HCT116 (cell line): Measurements from ENCODE around the gene FAM53A. TPM values are rescaled to one million over a fixed set of nuclear protein-coding genes. Genes with fewer than 3 reads are reported as not detected.

ENCODE experiments used
- ATAC-seq: fragments of 200-7000 bp; cut with Tn5 transposase; 2 replicates; pipeline ENCODE4 v1.9.1; 2020; ENCODE audit warnings: mild to moderate bottlenecking, moderate library complexity
- BruUV-seq: library from RNA; stranded (reverse); fragments of 400-500 nt; replicated peaks from 2 replicates; lab custom pipeline; 2021; lab: Mats Ljungman, UMichigan
- CTCF ChIA-PET: fragments of 300-600 bp; sonication (Branson Sonifier 250); formaldehyde crosslinking; loops from one replicate; lab custom pipeline; 2021; ENCODE audit warnings: antibody characterized with exemption; lab: Charles Lee
- POLR2A ChIA-PET: fragments of 300-600, 350-600 bp; sonication (Branson Sonifier 250); formaldehyde crosslinking; loops from one replicate; lab custom pipeline; 2021; ENCODE audit warnings: antibody characterized with exemption; lab: Charles Lee
- RAD21 ChIA-PET, 2 experiments: fragments of 300-600 bp; sonication (Branson Sonifier 250); formaldehyde crosslinking; loops; one replicate each; lab custom pipeline; 2023; ENCODE audit warnings: low total read pairs in 2 of 2; ENCODE audit not compliant: uncharacterized antibody in 2 of 2, unreplicated experiment in 2 of 2, low non-redundant PET in 1 of 2; lab: Charles Lee
- DNase-seq: peaks from one replicate; pipeline ENCODE4 v3.0.0-alpha.2; 2010; ENCODE audit warnings: low read depth, low spot score
- H2AFZ ChIP-seq: fragments of 200-600 bp; shearing (Covaris generic), sonication (generic); 2 replicates; pipeline ENCODE4 v1.6.1; 2017; ENCODE audit warnings: low read depth, mixed run types, mixed read lengths, antibody characterized with exemption, low read length; ENCODE audit not compliant: poor library complexity, severe bottlenecking
- H3K27ac ChIP-seq: 2 replicates; pipeline ENCODE4 v1.5.1; 2012; ENCODE audit warnings: low read depth, low read length
- H3K27me3 ChIP-seq: fragments of 200-600 bp; sonication (generic); 2 replicates; pipeline ENCODE4 v1.6.1; 2016; ENCODE audit warnings: mixed run types, low read length, mixed read lengths; ENCODE audit not compliant: insufficient read depth
- H3K36me3 ChIP-seq, 2 experiments: fragments of 200-500 bp in 1 of 2; fragments of 200-600 bp in 1 of 2; sonication (Bioruptor generic) in 1 of 2; sonication (generic) in 1 of 2; 2 replicates each; pipeline versions ENCODE4 v1.5.1 to v1.6.1; 2014 to 2016; ENCODE audit warnings: low read length in 2 of 2, inconsistent platforms in 1 of 2, mixed read lengths in 1 of 2, mixed run types in 1 of 2; ENCODE audit not compliant: insufficient read depth in 2 of 2, control insufficient read depth in 1 of 2
- H3K4me1 ChIP-seq, 2 experiments: fragments of 200-600 bp in 1 of 2; sonication (generic) in 1 of 2; 2 replicates each; pipeline versions ENCODE4 v1.5.1 to v1.6.1; 2012 to 2017; ENCODE audit warnings: low read length in 2 of 2, inconsistent platforms in 1 of 2, mild to moderate bottlenecking in 1 of 2, mixed read lengths in 1 of 2, mixed run types in 1 of 2, moderate library complexity in 1 of 2; ENCODE audit not compliant: insufficient read depth in 2 of 2, control insufficient read depth in 1 of 2
- H3K4me2 ChIP-seq: fragments of 200-600 bp; sonication (generic); 2 replicates; pipeline ENCODE4 v1.6.1; 2017; ENCODE audit warnings: mixed run types, low read length, mixed read lengths
- H3K4me3 ChIP-seq, 2 experiments: fragments of 200-600 bp in 1 of 2; sonication (generic) in 1 of 2; replicated peaks in 1 of 2; 2 replicates each; pipeline ENCODE4 v1.5.1; 2011 to 2016; ENCODE audit warnings: low read length in 2 of 2, control low read depth in 1 of 2, low read depth in 1 of 2, mild to moderate bottlenecking in 1 of 2, mixed read lengths in 1 of 2, mixed run types in 1 of 2
- H3K79me2 ChIP-seq: fragments of 200-600 bp; sonication (generic); 2 replicates; pipeline ENCODE4 v1.6.1; 2017; ENCODE audit warnings: mild to moderate bottlenecking, mixed run types, low read length, moderate library complexity, mixed read lengths; ENCODE audit not compliant: insufficient read depth
- H3K9ac ChIP-seq: fragments of 200-600 bp; sonication (generic); 2 replicates; pipeline ENCODE4 v1.6.1; 2016; ENCODE audit warnings: low read length, mixed read lengths
- H3K9me2 ChIP-seq: fragments of 200-600 bp; sonication (generic), shearing (Covaris generic); 2 replicates; pipeline ENCODE4 v1.6.1; 2017; ENCODE audit warnings: mixed run types, mild to moderate bottlenecking, moderate library complexity; ENCODE audit not compliant: insufficient read depth
- H3K9me3 ChIP-seq, 2 experiments: fragments of 200-500 bp in 1 of 2; fragments of 200-600 bp in 1 of 2; sonication (Bioruptor generic) in 1 of 2; sonication (generic) in 1 of 2; 2 replicates each; pipeline ENCODE4 v1.6.1; 2014 to 2017; ENCODE audit warnings: low read length in 2 of 2, mixed read lengths in 2 of 2, inconsistent platforms in 1 of 2, low read depth in 1 of 2, mild to moderate bottlenecking in 1 of 2, mixed run types in 1 of 2, moderate library complexity in 1 of 2; ENCODE audit not compliant: control insufficient read depth in 1 of 2, insufficient read depth in 1 of 2
- H4K20me1 ChIP-seq: fragments of 200-600 bp; sonication (generic), shearing (Covaris generic); 2 replicates; pipeline ENCODE4 v1.6.1; 2017; ENCODE audit warnings: mixed run types, mild to moderate bottlenecking, moderate library complexity; ENCODE audit not compliant: insufficient read depth
- CBX3 ChIP-seq: IDR thresholded peaks from 2 replicates; pipeline ENCODE4 v1.6.1; 2012; ENCODE audit warnings: low read depth
- CEBPB ChIP-seq: IDR thresholded peaks from 2 replicates; pipeline ENCODE4 v1.6.1; 2012; ENCODE audit warnings: low read depth
- EZH2phosphoT487 ChIP-seq: fragments of 200-600 bp; IDR thresholded peaks from 2 replicates; pipeline ENCODE4 v1.6.1; 2018; ENCODE audit warnings: antibody characterized with exemption, borderline replicate concordance
- SIN3A ChIP-seq: IDR thresholded peaks from 2 replicates; pipeline ENCODE4 v1.6.1; 2012; ENCODE audit warnings: low read depth
- SP1 ChIP-seq: IDR thresholded peaks from 2 replicates; pipeline ENCODE4 v1.6.1; 2012; ENCODE audit warnings: low read depth
- TCF7L2 ChIP-seq: IDR thresholded peaks from 2 replicates; pipeline ENCODE4 v1.7.0; 2011; ENCODE audit warnings: borderline replicate concordance, inconsistent platforms; ENCODE audit not compliant: insufficient read depth, insufficient read length; ENCODE audit errors: extremely low read depth
- YY1 ChIP-seq: IDR thresholded peaks from 2 replicates; pipeline ENCODE4 v1.6.1; 2011; ENCODE audit warnings: low read length, low read depth, moderate library complexity, mild to moderate bottlenecking; ENCODE audit not compliant: insufficient replicate concordance; ENCODE audit errors: extremely low read depth
- ZFX ChIP-seq: fragments of 450-650 bp; IDR thresholded peaks from 2 replicates; pipeline ENCODE4 v1.6.1; 2017
- intact Hi-C: fragments of 100-400 bp; cut with micrococcal nuclease; formaldehyde crosslinking; loops from 2 replicates; pipeline ENCODE4 v1.10.0; 2022
- total RNA-seq: library from RNA; stranded (reverse); gene quantifications from one replicate; pipeline ENCODE4 v1.2.1, GENCODE V29; 2021; ENCODE audit not compliant: unreplicated experiment
- TF ChIP-seq, protein P1 (sequence below): IDR thresholded peaks from 2 replicates; pipeline ENCODE4 v1.6.1; 2011; ENCODE audit warnings: mild to moderate bottlenecking, low read length, moderate library complexity; ENCODE audit not compliant: insufficient replicate concordance; ENCODE audit errors: extremely low read depth
- TF ChIP-seq, protein P2 (sequence below): IDR thresholded peaks from 2 replicates; pipeline ENCODE4 v1.6.1; 2012; ENCODE audit warnings: low read depth
- TF ChIP-seq, protein P3 (sequence below), 3 experiments: fragments of 200-600 bp in 1 of 3; sonication (generic) in 1 of 3; IDR thresholded peaks in 2 of 3; conservative IDR thresholded peaks in 1 of 3; 2 replicates each; pipeline ENCODE4 v1.5.1; 2012 to 2017; ENCODE audit warnings: low read depth in 2 of 3, low read length in 2 of 3, antibody characterized with exemption in 1 of 3, borderline replicate concordance in 1 of 3, control low read depth in 1 of 3, mild to moderate bottlenecking in 1 of 3, mixed read lengths in 1 of 3, mixed run types in 1 of 3, moderate library complexity in 1 of 3; ENCODE audit not compliant: insufficient read depth in 1 of 3
- TF ChIP-seq, protein P4 (sequence below): IDR thresholded peaks from 2 replicates; pipeline ENCODE4 v1.6.1; 2012

The FAM53A gene
- total RNA-seq, 1 experiment from 2014 or later, result 1.1 TPM

DNA sequence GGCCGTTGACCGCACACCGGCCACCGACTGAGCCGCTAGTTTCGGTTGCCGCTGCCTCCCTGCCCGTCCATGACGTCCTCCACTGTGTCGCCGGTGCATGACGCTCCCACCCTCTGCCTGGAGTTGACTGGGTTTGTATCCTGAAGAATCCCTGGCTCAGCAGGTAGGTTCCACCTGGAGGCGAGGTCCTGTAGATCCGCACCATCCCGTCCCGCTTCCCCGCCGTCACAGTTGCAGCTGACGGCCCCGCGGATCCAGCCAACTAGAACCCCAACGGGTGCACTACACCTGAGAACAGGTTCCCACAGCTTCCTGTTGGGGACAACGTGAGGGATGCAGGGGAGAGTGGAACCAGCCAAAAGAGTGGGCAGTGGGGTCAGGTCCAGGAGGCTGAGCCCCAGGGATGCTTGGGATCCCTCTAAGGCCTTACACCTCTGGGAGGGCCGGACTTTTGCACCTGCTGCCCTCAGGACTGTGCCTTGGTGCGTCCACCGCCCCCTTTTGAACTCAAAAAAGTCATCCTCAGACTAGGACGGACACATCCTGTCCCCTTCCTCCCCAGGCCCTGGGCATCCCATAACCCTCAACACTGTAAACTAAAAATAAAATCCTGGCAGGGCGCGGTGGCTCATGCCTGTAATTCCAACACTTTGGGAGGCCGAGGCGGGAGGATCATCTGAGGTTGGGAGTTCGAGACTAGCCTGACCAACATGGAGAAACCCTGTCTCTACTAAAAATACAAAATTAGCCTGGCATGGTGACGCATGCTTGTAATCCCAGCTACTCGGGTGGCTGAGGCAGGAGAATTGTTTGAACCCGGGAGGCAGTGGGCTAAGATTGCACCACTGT, 29.1 kb upstream of the FAM53A start:
- no peaks in the 10 kb centered on the region for H3K9me3 ChIP-seq
- ChIA-PET POLR2A (interaction anchor here (0.9 to 1.7 kb wide), 3 partner anchors 8 to 20 kb away, joined by 3 to 19 read pairs (median 5); partner anchors contain the start of genes TACC3 and TMEM129), CTCF (interaction anchor here (1.0 to 1.6 kb wide), 4 partner anchors 13 to 198 kb away, joined by 3 to 4 read pairs (median 3); no protein-coding TSS in a partner anchor), RAD21 (no interaction called here)
- ATAC-seq, result peak; percentile 30
- H2AFZ ChIP-seq, result no peak overlapping the region
- peaks cover under 1 to 18% of the 10 kb centered on the region in 2 experiments; a peak in 2 of 4 replicates for H3K36me3 ChIP-seq
- H3K27me3 ChIP-seq, result no peaks in the 10 kb centered on the region
- peaks cover 84% of the 10 kb centered on the region for H3K79me2 ChIP-seq
- BruUV-seq, result TSS peak; percentile 75
- H3K4me3 ChIP-seq, result peak overlapping the region; percentile 71 to 98
- TF ChIP-seq CBX3 (no peak), CEBPB (no peak), TCF7L2 (no peak), YY1 (no peak), SIN3A (no peak), SP1 (no peak), EZH2phosphoT487 (no peak), ZFX (no peak; the same call in 1 of the 2 replicates)
- TF ChIP-seq, protein P1, sequence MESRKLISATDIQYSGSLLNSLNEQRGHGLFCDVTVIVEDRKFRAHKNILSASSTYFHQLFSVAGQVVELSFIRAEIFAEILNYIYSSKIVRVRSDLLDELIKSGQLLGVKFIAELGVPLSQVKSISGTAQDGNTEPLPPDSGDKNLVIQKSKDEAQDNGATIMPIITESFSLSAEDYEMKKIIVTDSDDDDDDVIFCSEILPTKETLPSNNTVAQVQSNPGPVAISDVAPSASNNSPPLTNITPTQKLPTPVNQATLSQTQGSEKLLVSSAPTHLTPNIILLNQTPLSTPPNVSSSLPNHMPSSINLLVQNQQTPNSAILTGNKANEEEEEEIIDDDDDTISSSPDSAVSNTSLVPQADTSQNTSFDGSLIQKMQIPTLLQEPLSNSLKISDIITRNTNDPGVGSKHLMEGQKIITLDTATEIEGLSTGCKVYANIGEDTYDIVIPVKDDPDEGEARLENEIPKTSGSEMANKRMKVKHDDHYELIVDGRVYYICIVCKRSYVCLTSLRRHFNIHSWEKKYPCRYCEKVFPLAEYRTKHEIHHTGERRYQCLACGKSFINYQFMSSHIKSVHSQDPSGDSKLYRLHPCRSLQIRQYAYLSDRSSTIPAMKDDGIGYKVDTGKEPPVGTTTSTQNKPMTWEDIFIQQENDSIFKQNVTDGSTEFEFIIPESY, result no peak
- TF ChIP-seq, protein P2, sequence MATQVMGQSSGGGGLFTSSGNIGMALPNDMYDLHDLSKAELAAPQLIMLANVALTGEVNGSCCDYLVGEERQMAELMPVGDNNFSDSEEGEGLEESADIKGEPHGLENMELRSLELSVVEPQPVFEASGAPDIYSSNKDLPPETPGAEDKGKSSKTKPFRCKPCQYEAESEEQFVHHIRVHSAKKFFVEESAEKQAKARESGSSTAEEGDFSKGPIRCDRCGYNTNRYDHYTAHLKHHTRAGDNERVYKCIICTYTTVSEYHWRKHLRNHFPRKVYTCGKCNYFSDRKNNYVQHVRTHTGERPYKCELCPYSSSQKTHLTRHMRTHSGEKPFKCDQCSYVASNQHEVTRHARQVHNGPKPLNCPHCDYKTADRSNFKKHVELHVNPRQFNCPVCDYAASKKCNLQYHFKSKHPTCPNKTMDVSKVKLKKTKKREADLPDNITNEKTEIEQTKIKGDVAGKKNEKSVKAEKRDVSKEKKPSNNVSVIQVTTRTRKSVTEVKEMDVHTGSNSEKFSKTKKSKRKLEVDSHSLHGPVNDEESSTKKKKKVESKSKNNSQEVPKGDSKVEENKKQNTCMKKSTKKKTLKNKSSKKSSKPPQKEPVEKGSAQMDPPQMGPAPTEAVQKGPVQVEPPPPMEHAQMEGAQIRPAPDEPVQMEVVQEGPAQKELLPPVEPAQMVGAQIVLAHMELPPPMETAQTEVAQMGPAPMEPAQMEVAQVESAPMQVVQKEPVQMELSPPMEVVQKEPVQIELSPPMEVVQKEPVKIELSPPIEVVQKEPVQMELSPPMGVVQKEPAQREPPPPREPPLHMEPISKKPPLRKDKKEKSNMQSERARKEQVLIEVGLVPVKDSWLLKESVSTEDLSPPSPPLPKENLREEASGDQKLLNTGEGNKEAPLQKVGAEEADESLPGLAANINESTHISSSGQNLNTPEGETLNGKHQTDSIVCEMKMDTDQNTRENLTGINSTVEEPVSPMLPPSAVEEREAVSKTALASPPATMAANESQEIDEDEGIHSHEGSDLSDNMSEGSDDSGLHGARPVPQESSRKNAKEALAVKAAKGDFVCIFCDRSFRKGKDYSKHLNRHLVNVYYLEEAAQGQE, result no peak
- TF ChIP-seq, protein P3, sequence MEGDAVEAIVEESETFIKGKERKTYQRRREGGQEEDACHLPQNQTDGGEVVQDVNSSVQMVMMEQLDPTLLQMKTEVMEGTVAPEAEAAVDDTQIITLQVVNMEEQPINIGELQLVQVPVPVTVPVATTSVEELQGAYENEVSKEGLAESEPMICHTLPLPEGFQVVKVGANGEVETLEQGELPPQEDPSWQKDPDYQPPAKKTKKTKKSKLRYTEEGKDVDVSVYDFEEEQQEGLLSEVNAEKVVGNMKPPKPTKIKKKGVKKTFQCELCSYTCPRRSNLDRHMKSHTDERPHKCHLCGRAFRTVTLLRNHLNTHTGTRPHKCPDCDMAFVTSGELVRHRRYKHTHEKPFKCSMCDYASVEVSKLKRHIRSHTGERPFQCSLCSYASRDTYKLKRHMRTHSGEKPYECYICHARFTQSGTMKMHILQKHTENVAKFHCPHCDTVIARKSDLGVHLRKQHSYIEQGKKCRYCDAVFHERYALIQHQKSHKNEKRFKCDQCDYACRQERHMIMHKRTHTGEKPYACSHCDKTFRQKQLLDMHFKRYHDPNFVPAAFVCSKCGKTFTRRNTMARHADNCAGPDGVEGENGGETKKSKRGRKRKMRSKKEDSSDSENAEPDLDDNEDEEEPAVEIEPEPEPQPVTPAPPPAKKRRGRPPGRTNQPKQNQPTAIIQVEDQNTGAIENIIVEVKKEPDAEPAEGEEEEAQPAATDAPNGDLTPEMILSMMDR (IDR thresholded peaks at IDR 0.05 in 2 of 3, conservative IDR thresholded peaks at IDR 0.05 in 1 of 3; ENCODE audit: borderline replicate concordance in 1 of 3, insufficient read depth in 1 of 3, low read depth in 2 of 3, low read length in 2 of 3), result no peak
- TF ChIP-seq, protein P4, sequence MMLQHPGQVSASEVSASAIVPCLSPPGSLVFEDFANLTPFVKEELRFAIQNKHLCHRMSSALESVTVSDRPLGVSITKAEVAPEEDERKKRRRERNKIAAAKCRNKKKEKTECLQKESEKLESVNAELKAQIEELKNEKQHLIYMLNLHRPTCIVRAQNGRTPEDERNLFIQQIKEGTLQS, result no peak
- peak overlapping the region; percentile 95 for H3K9ac ChIP-seq
- H3K4me1 ChIP-seq, result peaks cover 11 to 39% of the 10 kb centered on the region in 2 experiments; a peak in 3 of 4 replicates
- no peaks in the 10 kb centered on the region for H3K9me2 ChIP-seq
- H4K20me1 ChIP-seq, result peaks cover 18% of the 10 kb centered on the region; the same call in 1 of the 2 replicates
- DNase-seq, result no peak
- peak overlapping the region; percentile 92 for H3K4me2 ChIP-seq
- peak overlapping the region; percentile 100 for H3K27ac ChIP-seq
- intact Hi-C loops, result no loop called here
